CD4-positive, alpha-beta T cell treated with Interferon gamma for 1 hour (primary cell): ENCODE measurements around the gene S100A14.
"Not testable (repeated sequence)": the region's sequence is repeated elsewhere in the genome, so short reads cannot be mapped to it uniquely, and the experiment has no call there.

Experiments used
- DNase-seq: peaks from one replicate; pipeline ENCODE4 v3.0.0-alpha.2; 2020

S100A14 gene

DNA sequence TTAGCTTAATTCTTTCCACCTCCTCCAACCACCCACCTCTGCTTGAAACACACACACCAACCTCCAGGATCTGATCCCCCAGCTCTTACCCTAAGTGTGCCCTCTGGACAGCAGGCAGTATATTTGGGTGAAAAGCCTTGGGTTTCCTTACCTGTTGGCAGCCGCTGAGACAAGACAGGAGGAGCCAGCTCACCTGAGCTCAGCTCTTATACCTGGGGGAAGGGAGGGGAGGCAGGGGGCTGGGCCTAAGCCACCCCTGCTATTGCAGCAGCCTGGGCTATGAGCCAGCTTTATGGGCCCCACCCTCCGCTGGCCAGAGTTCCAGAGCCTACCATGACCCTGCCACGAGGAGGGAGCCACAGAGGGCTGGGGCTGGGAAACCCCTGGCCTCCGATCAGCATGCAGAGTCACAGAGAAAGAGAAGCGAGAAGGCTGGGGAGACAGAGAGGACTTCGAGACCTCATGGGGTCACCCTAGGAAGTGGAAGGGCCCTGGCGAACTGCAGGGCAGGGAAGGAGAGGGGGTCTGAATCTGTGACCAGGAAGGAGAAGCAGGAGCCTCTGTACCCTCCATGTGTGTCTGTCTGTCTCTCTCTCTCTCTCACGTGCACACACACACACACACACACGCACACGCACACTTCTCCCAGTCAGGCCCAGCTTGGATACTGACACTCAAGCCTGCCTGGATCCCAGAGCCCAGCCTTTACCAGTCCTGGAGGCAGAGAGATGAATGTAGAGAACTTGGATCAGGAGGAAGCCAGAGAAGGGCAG, at the start of gene S100A14:
Gene S100A14 (minus strand): TSS at position 182 of the 773 bp plus-strand sequence. CDS start 467 bp downstream, outside the sequence.
- DNase-seq, result no peak

DNA sequence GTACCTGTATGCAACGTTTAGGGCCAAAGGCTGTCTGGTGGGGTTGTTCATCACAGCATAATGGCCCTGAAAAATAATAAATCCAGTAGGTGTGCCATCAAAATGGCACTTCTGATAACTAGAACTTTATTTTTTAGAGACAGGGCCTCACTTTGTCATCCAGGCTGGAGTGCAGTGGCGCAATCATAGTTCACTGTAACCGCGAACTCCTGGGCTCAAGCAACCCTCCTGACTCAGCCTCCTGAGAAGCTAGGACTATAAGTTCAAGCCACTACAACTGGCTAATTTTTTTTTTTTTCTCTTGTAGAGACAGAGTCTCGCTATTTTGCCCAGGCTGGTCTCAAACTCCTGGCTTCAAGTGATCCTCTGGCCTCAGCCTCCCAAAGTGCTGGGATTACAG, 47.1 kb upstream of the S100A14 start:
- DNase-seq, result no peak

DNA sequence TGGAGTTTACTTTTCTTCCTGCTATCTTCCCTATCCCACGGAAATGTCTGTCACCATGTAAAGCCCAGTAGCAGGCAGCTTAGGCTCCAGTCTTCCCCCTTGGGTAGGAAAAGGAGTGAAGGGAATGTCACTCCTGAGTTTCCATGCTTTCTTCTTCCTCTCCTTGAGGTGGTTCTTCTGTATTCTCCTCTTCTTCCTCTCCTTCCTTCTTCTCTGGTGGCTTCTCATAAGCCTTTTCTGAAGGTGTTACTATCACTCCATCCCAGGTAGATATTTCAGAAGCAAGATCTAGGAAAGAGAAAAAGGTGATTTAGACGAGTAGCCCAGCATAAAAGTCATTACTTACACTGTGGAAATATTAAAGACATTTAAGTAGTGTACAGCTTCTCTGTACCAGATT, 46.1 kb upstream of the S100A14 start:
- DNase-seq, result no peak

DNA sequence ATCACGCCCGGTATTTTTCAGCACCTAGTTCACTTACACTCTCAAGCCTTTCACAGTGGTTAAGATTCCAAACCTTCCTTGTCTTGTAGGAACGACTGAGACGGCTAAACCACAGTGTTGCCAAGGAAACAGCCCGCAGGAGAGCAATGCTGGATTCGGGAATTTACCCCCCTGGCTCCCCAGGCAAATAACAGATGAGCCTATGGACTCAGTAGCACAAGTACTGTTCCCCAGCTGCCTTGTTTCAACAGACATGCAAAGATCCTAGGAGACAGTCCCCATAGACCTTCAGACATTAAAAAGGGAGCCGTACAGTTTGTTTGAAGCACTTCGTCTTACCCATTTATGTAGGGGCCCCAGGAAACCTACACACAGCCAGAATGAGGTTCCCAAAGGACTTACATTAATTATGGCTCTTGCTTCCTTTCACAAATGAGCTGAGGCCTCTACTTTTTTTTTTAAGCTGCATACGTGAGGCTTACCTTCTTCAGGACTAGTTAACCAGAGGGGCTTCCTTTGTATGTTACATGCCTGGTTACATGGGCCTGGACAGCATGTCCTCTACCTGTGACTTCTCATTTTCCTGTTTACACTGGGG, 45.1 kb upstream of the S100A14 start:
- no peak for DNase-seq

DNA sequence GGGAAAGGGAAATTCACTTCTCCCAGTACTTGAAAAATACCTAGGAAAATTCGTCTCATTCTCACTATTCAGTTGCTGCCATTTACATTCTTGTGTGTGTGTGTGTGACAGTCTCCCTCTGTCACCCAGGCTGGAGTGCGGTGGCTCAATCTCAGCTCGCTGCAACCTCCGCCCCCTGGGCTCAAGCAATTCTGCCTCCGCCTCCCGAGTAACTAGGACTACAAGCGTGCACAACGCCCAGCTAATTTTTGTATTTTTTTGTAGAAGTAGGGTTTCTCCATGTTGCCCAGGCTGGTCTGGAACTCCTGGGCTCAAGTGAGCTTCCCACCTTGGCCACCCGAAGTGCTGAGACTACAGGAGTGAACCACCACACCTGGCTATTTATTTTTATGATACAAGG, 43.5 kb upstream of the S100A14 start:
- no peak for DNase-seq

DNA sequence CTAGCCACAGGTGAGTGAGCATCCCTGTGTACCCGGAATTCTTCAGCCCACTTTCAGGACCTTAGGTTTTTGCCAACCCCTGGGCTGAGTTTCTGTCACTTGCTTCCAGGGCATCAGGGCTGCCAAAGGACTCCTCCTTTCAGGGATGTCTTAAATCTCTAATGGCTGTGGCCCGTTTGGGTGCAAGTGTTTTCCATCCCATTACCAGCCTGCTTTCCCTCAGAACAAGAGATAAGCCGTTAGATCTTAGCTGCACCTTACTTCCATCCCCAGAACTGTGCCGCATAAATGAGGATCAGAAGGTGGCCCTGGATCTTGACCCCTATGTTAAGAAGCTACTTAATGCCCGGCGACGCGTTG, 43.0 kb upstream of the S100A14 start:
- DNase-seq, result no peak

DNA sequence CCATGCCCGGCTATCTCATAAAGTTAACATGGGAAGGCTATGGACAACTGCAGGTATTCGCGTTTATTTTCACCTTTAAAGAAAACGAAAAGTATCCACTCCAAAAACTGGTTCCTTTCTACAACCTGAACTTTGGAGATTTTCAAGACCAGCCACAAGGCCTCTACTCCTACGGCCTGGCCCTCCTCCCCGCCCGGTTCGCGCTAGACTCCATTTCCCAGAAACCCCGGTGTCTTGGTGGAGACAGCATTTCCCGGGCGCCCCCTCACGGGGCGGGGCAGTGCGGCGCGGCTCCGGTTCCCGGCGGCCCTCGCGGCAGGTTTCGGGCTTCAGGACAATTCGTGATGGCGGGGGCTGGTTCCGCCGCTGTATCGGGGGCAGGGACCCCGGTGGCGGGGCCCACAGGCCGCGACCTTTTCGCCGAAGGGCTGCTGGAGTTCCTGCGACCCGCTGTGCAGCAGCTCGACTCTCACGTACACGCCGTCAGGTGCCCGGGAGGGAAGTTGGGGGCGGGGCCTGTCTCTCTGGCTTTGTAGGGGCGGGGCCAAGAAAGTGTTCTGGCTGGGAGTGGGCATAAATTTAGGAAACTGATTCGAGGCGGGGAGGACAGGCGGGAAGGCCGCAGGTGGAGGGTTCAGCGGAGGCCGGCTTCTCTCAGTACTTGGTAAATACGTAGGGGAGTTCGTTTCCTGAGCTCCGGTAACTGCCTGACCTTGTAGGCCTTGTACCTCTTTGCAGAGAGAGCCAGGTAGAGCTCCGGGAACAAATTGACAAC, 42.5 kb upstream of the S100A14 start, which contains the start of gene SNAPIN:
Gene SNAPIN (plus strand): TSS at position 304 of the 775 bp plus-strand sequence. CDS start 41 bp downstream, at position 345.
- DNase-seq, result peak; percentile 87

DNA sequence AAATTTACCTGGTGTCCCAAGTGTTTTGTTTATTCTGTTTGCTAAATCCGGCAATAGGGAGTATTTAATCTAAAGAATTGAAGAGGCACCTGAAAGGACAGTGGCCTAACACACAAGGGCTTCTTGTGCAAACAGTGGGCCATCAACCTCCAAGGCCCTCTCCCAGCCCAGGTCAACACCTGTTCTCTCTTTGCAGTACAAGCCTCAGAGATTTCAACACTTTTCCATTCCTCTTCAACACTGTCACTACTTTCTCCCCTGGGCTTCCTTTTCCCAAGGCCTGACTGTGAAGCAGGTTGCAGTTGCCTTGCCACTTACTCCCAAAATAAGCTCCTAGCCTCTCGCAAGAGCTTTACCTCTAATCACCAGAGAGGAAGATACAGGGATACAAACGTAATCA, 39.2 kb upstream of the S100A14 start:
- no peak for DNase-seq

DNA sequence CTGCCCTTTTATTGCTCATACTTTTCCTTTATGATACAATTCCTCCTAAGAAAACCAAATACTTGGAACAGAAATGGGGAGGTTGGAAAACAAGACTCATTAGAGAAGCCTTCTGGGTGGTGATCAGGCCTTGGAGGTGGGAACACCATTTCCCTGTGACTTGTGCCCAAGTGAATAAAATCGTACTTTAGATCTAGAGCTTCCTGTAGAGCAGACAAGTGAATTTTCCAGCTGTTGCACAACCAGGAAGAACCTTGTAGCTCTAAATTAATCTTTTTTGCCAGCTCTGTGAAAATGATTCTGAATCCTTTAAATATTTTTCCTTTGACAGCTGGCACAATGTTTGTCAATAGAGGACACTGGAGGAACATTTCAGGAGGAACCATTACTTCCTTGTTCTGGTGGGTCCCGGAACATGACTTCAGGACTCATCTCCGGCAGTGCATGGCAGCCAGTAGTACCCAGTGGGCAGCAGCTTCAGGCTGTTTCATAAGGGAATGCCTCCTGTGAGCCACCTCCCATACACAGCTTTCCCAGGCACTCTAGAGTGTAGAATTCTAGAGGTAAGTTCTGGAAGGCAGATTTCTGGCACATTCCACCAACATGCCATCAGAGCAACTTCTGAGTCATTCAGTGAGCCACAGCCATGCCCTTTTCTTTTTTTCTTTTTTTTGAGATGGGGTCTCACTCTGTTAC, 36.8 kb upstream of the S100A14 start:
- no peak for DNase-seq

DNA sequence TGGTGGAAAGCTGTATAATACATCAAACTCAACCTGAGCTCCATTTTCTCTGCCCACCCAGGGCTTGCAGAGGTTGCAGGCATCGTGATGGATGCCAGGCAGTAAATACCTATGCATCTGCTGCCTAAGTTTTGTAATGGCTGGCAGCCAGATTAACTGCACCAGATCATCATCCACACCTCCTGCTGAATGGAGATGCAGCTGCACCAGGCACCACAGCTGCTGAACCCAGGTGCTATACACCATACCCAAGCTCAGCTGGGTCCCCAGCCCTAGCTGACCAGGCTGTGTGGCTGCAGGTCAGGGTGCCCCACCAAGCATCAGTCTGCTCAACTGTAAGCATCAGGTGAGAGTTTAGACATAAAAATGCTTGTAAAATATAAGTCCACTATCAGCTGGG, 35.6 kb upstream of the S100A14 start:
- no peak for DNase-seq

DNA sequence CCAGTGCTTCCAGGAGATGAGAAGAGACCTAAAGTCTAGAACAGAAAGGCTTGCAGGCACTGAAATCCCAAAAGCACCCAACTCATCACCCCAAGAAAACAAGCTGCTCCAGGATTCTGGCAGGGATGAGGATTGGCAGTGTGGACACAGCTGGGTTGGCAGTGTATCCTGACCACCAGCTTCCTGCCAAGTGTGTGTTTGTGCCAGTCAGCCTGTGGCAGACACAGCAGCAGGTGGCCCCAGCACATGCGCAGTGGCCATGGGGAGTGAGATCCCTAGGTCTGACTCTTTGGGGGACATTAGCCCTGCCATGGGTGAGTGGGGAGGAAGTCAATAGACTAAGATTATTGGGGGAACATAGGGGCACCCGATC, 33.7 kb upstream of the S100A14 start:
- no peak for DNase-seq

DNA sequence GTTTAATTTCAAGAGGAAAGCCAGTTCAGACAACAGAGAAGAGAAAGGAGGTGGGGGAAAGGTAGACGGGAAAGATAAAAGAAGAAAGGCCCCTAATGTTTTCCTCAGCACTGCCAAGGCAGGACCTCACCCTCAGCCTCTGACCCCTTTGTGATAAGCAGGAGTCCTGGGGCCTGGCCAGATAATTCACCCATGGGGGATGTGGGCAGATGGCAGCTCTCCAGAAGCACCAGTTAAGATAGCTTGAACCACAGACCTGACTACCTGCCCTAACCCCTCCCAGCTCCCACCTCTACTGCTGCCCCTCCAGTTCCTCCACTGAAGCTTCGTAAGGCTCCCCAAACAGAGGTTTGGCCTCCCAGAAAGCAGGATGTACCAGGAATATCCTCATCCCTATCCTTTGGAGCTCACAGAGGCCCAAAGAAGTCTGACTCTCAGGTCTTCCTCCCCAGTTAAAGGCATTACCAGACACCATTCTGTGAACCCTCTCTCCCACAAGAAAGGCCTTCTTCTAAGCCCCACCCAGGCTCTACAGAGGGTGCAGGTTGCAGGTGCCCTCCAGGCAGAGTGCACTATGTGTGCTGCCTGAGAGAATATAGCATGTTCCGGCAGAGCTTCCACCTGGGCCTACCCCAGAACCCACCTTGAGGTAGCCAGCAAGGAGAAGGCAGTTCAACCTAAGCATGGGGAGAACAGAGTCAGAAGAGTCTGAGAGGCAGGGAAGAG, 33.2 kb upstream of the S100A14 start:
- no peak for DNase-seq

DNA sequence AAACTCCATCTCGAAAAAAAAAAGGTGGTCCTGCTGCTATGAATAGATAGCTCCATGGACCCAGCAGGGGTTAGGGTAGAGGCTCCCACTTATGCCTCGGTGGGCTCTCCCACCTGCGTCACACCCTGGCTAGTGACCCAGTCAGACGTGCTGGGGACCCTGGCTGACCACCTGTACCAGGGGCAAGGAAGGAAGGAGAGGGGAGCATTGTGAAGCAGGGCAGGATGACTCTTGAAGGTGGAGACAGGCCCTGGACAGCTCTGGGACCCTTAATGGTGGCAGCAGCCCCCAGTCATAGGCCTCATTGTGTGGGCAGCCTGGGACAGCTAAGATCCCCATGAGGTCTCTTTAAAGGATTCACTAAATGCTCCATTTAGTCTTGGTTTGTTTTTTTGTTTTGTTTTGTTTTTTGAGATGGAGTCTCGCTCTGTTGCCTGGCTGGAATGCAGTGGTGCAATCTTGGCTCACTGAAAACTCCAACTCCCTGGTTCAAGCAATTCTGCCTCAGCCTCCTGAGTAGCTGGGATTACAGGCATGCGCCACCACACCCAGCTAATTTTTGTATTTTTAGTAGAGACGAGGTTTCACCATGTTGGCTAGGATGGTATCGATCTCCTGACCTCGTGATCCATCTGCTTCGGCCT, 32.0 kb upstream of the S100A14 start:
- DNase-seq, result no peak

DNA sequence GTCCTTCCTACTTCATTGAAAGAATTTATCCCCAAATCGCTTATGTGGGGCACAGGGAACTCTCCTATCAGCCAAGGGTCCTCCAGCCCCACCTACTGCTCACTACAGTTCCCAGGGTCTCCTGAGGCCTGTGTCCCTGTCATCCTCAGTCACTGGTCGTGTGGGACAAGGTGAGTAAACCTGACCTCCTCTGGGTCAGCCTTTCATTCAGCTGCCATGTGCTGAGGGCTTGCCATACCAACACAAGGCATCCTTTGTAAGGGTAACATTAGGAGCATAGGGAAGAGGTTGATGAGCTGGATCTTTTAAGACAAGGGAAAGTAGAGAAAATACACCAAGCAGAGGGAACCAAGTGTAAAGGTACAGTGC, 31.2 kb upstream of the S100A14 start:
- no peak for DNase-seq

DNA sequence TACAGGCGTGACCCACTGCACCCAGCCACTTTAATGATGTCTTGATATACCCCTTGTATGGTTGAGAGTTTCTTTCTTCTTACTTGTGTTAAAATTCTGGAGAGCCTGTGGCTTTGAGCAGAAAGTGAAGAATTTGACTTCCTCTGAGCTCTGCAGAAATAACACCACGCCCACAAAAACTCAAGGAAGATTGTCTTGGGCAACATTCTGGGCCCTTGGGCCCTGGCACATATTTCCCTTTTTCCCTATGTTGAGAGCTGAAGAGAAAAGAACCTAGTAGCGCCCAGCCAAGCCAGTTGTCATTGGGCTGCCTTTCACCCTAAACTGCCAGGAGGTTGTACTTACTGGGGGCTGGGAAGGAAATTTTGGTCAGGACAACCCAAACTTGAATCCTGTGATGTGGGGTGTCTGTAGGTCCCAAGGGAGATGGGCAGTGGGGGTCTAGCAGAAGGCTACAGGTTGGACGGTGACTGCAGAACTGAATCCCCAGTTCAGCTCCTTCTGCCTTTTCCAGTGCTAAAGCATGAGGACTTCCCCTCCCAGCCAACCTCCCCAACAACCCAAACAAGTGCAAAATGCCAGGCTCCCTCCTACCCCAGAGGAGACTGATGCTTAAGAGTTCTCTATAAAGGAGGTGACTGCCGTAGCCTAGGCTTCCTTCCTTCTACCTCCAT, 30.7 kb upstream of the S100A14 start:
- DNase-seq, result no peak

DNA sequence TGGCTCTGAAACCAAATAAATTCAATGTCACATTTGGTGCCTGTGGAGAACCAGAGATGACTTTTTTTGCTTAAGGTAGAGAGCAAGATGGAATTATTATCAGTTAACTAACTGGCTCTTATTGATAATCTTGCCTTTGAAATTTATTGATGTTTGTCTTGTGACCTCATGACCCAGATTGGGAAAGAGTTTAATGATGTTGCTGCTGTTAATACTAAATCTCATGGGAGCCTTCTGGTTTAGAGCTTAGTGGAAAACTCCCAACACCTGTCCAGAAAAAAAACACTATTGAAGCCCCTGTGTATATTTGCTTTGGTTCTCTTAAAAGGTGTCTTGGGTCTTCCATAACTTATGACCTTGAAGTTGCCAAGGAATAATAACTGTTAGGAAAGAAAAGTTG, 27.7 kb upstream of the S100A14 start:
- DNase-seq, result no peak

DNA sequence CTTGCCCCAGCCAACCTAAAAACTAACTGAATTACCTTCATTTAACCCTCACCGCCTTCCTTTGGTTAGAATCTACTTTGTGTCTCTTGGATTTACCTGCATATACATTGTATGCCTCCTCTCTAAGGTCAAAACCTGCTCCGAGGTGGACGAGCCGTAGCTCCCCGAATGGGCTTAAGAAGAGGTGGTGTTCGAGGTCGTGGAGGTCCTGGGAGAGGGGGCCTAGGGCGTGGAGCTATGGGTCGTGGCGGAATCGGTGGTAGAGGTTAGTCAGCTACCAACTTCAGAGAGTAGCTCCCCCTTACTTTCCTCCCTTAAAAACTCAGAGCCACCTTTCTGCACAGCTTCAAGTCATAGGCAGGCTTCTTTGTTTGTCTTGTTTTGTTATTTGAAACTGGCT, 27.0 kb upstream of the S100A14 start:
- DNase-seq, result no peak

DNA sequence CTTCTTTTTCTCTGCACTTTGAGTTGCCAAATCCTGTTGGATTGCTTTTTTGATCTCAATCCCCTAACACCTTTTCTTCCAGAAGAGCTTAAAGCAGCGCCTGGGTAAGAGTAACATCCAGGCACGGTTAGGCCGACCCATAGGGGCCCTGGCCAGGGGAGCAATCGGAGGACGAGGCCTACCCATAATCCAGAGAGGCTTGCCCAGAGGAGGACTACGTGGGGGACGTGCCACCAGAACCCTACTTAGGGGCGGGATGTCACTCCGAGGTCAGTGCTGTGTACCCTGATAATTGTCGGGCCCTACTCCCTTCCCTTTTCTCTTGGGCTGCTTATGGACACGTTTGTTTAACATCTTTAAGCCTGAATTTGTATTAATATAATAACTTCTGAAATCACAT, 26.0 kb upstream of the S100A14 start:
- no peak for DNase-seq

DNA sequence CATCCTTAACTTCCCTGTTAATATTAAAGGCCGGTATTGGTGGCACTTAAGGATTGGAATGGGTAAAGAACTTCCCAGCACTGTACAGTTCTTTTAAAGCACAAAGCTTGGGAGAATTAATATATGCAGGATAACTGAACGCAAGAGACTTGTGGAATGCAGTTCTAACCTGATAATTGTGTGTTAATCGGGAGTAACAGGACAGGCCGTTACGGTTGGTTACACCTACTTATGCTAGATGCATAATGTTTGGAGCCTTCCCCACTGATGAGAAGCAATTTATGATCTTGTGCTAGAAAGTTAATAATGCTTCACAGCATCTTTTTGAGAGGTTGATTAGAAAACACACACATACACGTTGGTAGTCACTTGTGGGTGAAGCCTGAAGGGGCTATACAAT, 24.7 kb upstream of the S100A14 start:
- no peak for DNase-seq

DNA sequence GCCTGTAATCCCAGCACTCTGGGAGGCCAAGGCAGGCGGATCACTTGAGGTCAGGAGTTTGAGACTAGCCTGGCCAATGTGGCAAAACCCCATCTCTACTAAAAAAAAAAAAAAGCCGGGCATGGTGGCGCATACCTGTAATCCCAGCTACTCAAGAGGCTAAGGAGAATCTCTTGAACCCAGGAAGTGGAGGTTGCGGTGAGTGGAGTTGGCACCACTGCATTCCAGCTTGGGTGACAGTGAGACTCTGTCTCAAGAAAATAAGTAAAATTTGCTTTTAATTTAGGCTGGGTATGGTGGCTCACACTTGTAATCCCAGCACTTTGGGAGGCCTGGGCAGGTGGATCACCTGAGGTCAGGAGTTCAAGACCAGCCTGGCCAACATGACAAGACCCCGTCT, 24.1 kb upstream of the S100A14 start:
- not testable (repeated sequence) for DNase-seq

DNA sequence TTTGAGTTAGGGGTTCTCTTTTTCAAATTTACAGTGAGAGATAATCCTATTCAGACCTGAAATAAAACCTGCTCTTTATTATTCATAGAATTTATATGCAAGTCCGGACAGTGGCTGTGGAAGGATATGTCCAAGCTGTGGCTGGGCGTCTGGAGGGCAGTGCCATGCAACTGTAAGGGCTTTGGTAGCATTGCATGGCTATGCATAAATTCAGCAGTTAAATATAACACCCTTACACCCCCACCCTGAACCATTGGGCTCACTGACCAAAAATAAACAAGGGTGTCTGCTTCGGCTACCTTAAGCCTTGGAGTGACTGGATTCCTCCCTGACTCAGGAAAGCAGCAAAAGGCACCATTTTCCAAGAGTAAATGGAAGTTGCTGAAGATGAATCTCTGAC, 23.2 kb upstream of the S100A14 start:
- no peak for DNase-seq

DNA sequence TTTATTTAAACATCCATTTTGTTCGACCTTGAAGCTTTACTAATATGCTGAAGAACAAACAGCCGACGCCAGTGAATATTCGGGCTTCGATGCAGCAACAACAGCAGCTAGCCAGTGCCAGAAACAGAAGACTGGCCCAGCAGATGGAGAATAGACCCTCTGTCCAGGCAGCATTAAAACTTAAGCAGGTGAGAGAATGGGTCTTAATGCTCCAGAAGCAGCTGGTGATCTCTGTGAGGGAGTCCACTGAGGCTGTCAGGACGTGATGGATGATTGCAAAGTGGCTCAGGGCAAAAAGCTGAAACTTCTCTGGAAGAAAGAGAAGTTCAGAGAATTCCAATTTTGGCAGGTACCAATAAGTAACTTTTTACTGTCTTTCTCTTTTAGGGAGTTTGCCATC, 22.1 kb upstream of the S100A14 start:
- DNase-seq, result no peak
